Occipital lobe (tissue), 2 donors: Measurements from ENCODE around the gene C1orf159. TPM values are rescaled to one million over a fixed set of nuclear protein-coding genes. Genes with fewer than 3 reads are reported as not detected.

Experiments used
- DNase-seq: peaks from one replicate; lab custom pipeline; 2025; lab: John Stamatoyannopoulos, UW
- total RNA-seq: library from RNA; depleted of rRNA; stranded (reverse); fragments of >200 nt; gene quantifications from one replicate; pipeline ENCODE4 v1.2.3, GENCODE V29; 2014

The C1orf159 gene
- total RNA-seq, 1 donor from 2014 or later, result 5.5 TPM

- DNase-seq, result no peak
These were observed 17.3 kb upstream of the C1orf159 start for GRCh38 chr1:1132956-1133750.

- DNase-seq, result no peak
These were observed 16.4 kb upstream of the C1orf159 start for GRCh38 chr1:1132042-1132950.

GRCh38 chr1:1130206-1131120 is 14.6 kb upstream of the C1orf159 start:
- DNase-seq, result no peak

- no peak for DNase-seq
These were observed 13.5 kb upstream of the C1orf159 start for GRCh38 chr1:1129381-1129821.

GRCh38 chr1:1128454-1129139 is 12.7 kb upstream of the C1orf159 start:
- no peak for DNase-seq

GRCh38 chr1:1127551-1128451 is 11.9 kb upstream of the C1orf159 start:
- DNase-seq, result no peak

- DNase-seq, result no peak
These were observed 10.1 kb upstream of the C1orf159 start for GRCh38 chr1:1125945-1126344.

- no peak for DNase-seq
These were observed 9.1 kb upstream of the C1orf159 start for GRCh38 chr1:1124786-1125642.

- DNase-seq, result no peak
These were observed 8.6 kb upstream of the C1orf159 start for GRCh38 chr1:1124508-1124785.

- DNase-seq, result no peak
These were observed 8.0 kb upstream of the C1orf159 start for GRCh38 chr1:1123581-1124507.

GRCh38 chr1:1122981-1123480 is 7.1 kb upstream of the C1orf159 start:
- DNase-seq, result no peak

GRCh38 chr1:1122078-1122811 is 6.4 kb upstream of the C1orf159 start:
- peak; percentile 32 for DNase-seq

GRCh38 chr1:1121611-1122077 is 5.8 kb upstream of the C1orf159 start:
- no peak for DNase-seq

GRCh38 chr1:1120866-1121591 is 5.1 kb upstream of the C1orf159 start:
- no peak for DNase-seq

- no peak for DNase-seq
These were observed 4.2 kb upstream of the C1orf159 start for GRCh38 chr1:1120096-1120495.

- no peak for DNase-seq
These were observed 3.5 kb upstream of the C1orf159 start for GRCh38 chr1:1119272-1119890.
